ENCODE measurements around the gene IQCF6.
"Not testable (repeated sequence)": the region's sequence is repeated elsewhere in the genome, so short reads cannot be mapped to it uniquely, and the experiment has no call there.

The IQCF6 gene

GRCh38 chr3:51753763-51754750, 25.0 kb downstream of the IQCF6 start:
- not testable (repeated sequence) for DNase-seq

- no peak for DNase-seq
Observed at GRCh38 chr3:51751287-51751686, 27.8 kb downstream of the IQCF6 start.

- no peak for DNase-seq
Observed at GRCh38 chr3:51750878-51751277, 28.2 kb downstream of the IQCF6 start.

- no peak for DNase-seq
Observed at GRCh38 chr3:51748327-51748726, 30.7 kb downstream of the IQCF6 start.

GRCh38 chr3:51747840-51748239, 31.2 kb downstream of the IQCF6 start:
- no peak for DNase-seq

- not testable (repeated sequence) for DNase-seq
Observed at GRCh38 chr3:51742978-51743377, 36.1 kb downstream of the IQCF6 start.

GRCh38 chr3:51742320-51742719, 36.7 kb downstream of the IQCF6 start:
- not testable (repeated sequence) for DNase-seq

- no peak for DNase-seq
Observed at GRCh38 chr3:51739110-51739509, 39.9 kb downstream of the IQCF6 start.

GRCh38 chr3:51735950-51736349, 43.1 kb downstream of the IQCF6 start:
- no peak for DNase-seq

GRCh38 chr3:51735039-51735438, 44.0 kb downstream of the IQCF6 start:
- DNase-seq = no peak

GRCh38 chr3:51734572-51734907, 44.5 kb downstream of the IQCF6 start:
- DNase-seq = no peak

GRCh38 chr3:51733859-51734571, 45.0 kb downstream of the IQCF6 start:
- no peak for DNase-seq

GRCh38 chr3:51729042-51729633, 49.9 kb downstream of the IQCF6 start:
- no peak for DNase-seq
